HG03460 (cell line): Measurements from ENCODE around the gene NKPD1.

Experiments
- ATAC-seq: cut with Tn5 transposase; IDR thresholded peaks from one replicate; pipeline ENCODE4 v1.9.1; 2021; ENCODE audit not compliant: unreplicated experiment

The NKPD1 gene

GRCh38 chr19:45141203-45141900 is 19.4 kb downstream of the NKPD1 start:
- no peak for ATAC-seq

DNA sequence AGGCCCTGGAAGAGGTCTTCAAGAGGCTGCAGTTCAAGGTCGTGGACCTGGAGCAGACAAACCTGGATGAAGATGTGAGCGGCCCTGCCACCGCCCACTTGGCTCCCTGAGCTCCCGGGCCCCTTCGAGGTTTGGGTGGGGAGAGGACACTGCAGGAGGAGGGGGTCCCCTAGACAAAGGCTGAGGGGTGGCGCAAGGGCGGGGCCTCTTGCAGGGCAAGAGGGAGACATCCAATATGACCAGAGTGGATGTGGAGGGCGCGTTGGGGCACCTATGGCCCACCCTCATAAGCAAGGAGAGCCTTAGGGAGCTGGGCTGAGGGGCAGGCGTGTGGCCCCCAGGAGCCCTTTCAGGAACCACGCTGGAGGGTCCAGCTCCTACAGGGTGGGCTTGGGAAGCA is 20.2 kb downstream of the NKPD1 start:
- ATAC-seq: no peak

- no peak for ATAC-seq
Measured at GRCh38 chr19:45140144-45140503, 20.7 kb downstream of the NKPD1 start.

- no peak for ATAC-seq
Measured at GRCh38 chr19:45139286-45140143, 21.3 kb downstream of the NKPD1 start.

GRCh38 chr19:45138303-45138751 is 22.5 kb downstream of the NKPD1 start:
- ATAC-seq: no peak

GRCh38 chr19:45137179-45137761 is 23.5 kb downstream of the NKPD1 start:
- peak; percentile 53 for ATAC-seq

DNA sequence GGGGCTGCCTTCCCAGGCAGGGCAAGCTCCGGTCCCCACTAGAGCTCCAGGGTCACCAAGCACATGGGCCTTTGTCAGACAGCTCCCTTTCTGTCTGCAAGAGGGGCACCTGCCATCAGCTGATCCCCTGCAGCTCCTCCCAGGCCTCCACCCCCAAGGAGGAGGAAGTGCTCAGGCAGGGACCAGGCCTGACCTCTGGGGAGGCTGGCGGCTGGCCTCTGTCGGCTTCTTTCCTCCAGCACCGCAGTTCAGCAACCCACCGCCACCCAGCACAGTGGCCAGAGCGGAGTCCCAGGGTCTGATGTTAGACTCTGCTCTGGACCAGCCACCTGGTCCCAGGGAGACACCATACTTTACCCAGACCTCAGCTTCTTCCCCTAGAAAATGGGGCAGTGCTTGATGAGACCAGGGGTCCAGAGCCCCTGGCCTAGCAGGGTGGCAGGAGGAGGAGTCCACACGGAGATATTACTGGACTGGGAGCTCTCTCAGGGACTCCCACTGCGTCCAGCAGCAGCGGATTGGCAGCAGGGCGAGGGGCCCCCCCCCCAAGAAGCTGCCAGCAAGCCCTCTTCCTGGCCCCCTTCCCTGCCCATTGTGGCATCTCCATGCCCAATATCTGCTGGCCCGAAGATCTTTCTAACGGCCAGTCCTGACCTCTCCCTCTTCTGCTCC is 24.1 kb downstream of the NKPD1 start:
- no peak for ATAC-seq

GRCh38 chr19:45135176-45135885 is 25.5 kb downstream of the NKPD1 start:
- ATAC-seq: no peak

- ATAC-seq: no peak
Measured at GRCh38 chr19:45133661-45134060, 27.1 kb downstream of the NKPD1 start.

DNA sequence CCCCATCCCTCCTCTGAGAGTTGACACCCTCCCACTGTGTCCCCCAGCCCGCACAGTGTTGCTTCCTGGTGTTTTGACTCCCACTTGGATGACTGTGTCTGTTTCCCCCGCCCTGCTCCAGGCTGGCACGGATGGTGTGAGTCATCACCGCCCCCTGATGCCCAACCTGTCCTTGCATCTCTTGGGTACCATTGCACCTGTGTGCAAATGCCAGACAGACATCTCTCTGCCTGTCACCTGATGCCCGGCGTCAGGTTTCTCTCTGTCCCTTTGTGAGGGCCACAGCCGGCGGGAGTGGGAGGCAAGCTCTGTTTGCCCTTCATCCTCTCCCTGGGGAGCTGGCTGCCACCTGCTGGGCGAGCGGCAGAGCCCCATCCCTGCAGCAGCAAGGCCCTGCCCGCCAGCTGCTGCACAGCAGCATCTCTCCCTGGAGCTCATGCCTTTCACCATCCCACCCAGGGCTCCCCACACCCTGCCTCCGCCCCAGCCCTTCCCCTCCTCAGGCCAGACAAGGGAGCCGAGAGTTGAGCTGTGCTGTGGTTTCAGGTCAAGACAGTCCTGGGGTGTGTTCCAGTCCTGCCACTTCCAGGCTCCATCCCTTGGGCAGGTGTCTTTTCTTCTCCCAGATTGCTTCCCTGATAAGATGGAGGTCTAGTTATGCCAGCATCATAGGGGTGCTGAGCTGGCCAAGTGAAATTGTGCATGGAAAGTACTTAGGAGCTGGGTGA is 29.7 kb downstream of the NKPD1 start:
- ATAC-seq: no peak

- ATAC-seq: no peak
Measured at GRCh38 chr19:45130236-45130635, 30.5 kb downstream of the NKPD1 start.

DNA sequence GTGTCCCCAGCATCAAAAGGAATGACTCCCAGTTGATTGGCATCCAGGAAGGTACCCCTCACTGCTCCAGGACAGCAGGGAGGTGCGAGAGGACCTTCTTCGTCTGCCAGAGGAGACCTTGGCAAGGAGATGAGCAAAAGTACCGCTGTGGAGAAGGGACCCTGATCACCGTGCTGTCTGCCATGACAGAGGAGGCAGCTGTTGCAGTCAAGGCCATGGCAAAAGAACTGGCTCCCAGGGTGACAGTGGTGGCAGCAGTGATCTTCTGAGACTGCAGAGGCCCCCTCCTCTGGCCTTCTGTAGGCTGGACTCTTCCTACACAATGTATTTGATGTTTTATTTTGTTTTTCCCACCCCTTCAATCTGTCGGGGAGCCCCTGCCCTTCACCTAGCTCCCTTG is 32.0 kb downstream of the NKPD1 start:
- no peak for ATAC-seq

DNA sequence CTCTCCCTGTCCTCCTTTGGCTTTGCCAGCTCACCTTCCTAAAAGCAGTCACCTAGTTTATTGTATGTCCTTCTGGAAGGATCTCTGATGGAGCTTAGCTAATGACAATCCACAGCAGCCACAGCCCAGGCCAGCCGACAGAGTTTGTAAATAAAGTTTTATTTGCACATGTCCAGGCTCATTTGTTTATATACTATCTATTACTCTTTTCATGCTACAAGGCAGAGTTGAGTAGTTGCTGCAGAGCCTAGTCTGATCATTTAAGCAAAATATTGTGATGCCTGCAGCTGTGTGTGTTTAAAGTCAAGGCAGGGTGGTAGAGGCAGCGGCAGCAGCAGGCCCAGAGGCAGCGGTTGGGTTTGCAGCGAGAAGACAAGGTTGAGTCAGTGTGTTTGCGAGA is 32.6 kb downstream of the NKPD1 start:
- ATAC-seq: no peak

DNA sequence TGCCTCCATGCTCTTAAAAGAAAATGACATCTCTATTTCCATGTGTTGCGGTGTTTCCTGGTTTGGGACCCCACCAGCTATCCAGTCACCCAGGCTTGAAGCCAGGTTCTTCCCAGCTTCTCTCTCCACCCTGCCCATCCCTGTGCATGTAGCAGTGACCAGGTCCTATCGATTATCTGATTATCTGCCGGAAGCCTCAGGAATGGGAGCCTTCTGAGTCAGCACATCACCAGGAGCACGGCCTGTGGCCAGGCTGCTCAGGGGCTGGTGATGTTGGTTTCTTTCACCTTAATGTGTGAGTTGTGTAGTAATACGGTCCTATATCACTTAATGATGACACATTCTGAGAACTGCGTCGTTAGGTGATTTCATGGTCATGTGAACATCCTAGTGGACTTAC is 34.1 kb downstream of the NKPD1 start:
- no peak for ATAC-seq

GRCh38 chr19:45125975-45126493 is 34.7 kb downstream of the NKPD1 start:
- no peak for ATAC-seq

GRCh38 chr19:45125360-45125759 is 35.4 kb downstream of the NKPD1 start:
- ATAC-seq: no peak

DNA sequence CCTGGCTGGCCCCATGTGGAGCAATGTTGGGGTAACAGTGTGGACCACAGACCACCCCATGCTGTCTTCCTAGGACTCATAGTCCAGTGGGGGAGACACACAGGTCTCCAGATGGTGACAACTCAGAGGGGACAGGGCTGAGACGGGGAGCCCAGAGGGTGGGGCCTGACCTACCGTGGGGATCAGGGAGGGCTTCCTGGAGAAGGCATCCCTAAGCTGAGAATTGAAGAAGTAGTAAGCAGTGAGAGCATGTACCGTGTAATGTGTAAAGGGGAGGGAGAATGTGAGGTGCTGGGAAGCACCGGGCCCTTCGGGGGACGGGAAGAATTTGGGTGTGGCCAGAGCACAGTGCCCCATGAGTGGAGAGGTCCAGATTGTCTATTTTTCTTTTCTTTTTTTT is 36.8 kb downstream of the NKPD1 start:
- no peak for ATAC-seq

DNA sequence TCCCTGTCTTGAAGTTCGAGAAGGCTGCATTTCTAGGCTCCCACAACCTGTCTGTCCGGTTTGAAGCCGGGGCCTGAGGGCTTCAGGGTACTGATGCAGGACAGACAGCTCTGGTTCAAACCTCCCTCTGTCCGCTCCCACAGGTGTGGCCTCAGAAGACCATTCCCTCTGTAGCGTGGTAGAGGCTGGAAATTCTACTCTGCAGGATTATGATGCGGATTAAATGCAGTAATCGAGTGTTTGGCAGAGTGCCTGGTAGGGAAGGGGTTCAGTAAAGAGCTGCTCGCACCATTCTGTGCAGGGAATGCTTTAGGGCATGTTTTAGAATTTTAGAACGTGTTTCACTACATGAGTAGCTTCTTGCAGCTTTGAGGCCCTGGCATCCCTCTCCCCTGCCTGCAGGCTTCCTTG is 37.3 kb downstream of the NKPD1 start:
- ATAC-seq: no peak

DNA sequence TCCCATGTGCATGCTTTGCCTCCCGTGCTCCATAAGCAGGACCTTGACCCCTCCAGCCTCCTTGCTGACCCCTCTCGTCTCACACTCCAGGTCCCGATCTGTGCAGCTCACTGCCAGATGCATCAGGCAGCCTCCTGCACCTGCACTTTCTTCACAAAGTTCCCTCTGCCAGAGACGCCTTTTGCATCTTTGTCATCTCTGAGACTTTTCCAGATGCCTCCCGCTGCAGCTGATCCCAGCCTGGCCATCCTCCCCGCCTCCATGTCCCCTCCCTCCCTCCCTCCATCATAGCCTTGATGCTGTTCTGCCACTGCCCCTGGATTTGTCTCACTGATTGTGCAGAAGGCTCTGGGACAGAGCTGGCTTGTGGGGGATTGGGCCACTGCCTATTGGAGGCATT is 38.0 kb downstream of the NKPD1 start:
- ATAC-seq: no peak

DNA sequence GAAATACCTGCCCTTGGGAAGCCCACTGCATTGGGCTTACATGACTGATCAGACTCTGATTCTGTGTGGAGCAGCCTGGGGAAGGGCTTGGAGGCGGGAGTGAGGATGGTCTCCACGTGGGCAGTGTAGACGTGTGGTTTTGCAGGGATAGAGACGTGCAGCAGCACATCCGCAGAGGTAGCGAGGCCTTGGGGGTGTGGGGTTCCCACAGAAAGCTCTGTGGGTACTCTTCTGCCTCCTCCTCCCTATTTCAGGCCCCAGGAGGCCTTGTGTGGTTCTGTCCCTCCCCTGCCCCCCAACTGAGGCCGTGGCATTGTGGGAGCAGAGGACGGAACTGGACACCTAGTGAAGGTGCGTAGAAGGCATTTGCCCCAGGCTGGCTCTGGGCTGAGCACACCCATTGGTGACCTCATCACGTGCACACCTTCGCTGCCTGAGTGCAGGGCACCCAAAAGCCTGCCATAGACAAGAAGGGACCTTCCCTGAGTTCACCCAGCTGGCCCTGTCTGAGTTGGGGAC is 38.9 kb downstream of the NKPD1 start:
- no peak for ATAC-seq
